Activated CD8-positive, alpha-beta memory T cell treated with anti-CD3 and anti-CD28 coated beads for 36 hours (primary cell): ENCODE results near the gene LONRF2. TPM values are rescaled to one million over a fixed set of nuclear protein-coding genes. Genes with fewer than 3 reads are reported as not detected.
"Not testable (repeated sequence)": the region's sequence is repeated elsewhere in the genome, so short reads cannot be mapped to it uniquely, and the experiment has no call there.

Experiments
- CTCF ChIA-PET: fragments of 350-600 bp; sonication (Branson Sonifier 250); formaldehyde crosslinking; loops from one replicate; lab custom pipeline; 2021; ENCODE audit warnings: antibody characterized with exemption; lab: Charles Lee
- POLR2A ChIA-PET: fragments of 350-600 bp; sonication (Branson Sonifier 250); formaldehyde crosslinking; loops from one replicate; lab custom pipeline; 2021; ENCODE audit warnings: antibody characterized with exemption; lab: Charles Lee
- total RNA-seq, 2 experiments: library from RNA; stranded (reverse); gene quantifications; one replicate each; pipeline ENCODE4 v1.2.3, GENCODE V29; 2021

Gene LONRF2
- total RNA-seq, 2 experiments from 2014 or later, result 0.08 TPM

DNA sequence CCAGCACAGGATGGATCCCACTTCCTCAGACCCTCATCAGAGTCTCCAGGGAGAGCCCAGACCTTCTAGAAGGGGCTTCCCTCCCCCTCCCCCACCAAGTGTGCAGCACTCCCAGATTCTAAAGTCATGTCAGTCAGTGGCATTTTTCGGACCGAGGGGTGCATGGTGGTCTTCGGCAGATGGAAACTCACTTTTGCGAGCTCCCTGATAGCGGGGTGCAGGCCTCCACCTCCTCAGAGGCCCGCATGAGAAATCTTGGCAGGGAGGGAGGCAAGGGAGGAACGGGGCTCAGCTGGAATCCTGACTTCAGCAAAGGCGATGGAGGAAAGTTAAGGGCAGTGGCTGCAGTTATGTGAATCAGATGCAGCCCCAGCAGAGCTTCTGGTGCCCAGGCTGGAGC lies 58.2 kb downstream of the LONRF2 start:
- ChIA-PET POLR2A (no interaction called here), CTCF (interaction anchor here (2.3 to 5.0 kb wide), 3 partner anchors 8 to 117 kb away, joined by 4 to 40 read pairs (median 9); no protein-coding TSS in a partner anchor)

DNA sequence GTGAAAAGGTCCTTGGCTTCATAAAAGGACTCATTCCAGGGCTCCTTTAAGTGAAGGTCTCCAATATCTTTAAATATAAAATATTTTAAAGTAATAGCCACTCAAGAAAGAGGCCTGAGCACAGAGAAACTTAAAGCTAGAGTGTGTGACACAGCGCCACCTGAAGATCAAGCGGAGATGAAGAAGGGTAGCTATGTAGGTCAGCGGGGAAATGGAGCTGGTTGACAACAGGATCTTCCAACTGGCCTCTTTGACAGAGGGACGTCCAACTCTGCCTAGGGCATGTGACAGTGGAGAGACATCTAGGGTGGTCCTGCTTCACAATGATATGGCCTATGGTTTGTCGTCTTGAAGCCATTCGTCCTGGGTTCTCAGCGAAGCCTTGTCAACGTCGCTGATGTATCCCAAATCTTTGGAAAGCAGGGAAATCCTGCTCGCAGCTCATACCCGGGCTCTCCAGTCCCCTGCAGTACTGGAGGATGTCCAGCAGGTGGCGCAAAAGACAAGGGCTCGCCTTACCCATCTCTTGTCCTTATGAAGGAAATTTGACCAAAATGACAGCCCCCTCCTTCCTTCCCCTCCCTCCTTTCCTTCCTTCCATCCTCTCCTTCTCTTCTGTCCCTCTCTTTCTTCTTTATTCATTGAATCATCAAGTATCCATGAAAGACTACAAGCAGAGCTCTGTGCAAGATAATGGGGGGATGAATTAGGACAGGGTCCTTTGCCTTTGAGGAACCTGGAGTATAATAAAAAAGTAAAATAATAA lies 59.6 kb downstream of the LONRF2 start:
- ChIA-PET POLR2A (no interaction called here), CTCF (interaction anchor here (0.7 to 5.0 kb wide), 13 partner anchors 9 to 333 kb away, joined by 3 to 40 read pairs (median 4); no protein-coding TSS in a partner anchor)

DNA sequence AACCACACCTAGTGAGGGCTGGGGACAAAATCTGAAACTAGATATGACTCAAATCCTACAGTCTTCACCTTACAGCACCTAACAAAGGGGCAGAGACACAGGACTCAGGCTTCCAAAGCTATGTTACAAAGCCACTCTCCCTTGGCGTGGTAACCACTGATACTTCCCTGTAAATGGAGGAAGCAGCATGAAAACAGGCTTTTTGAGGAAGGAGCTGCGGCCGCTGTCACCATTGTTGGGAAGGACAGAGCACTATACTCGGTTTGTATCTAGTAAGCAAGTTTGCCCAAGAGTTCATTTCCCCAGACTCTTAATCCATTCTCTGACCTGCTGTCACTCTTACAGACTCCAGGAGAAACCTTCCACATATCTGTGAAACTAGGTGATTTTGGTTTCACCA lies 60.3 kb downstream of the LONRF2 start:
- POLR2A ChIA-PET, result no interaction called here
- CTCF ChIA-PET, result interaction anchor here (0.8 to 5.0 kb wide), 6 partner anchors 9 to 122 kb away, joined by 3 to 40 read pairs (median 4); no protein-coding TSS in a partner anchor

DNA sequence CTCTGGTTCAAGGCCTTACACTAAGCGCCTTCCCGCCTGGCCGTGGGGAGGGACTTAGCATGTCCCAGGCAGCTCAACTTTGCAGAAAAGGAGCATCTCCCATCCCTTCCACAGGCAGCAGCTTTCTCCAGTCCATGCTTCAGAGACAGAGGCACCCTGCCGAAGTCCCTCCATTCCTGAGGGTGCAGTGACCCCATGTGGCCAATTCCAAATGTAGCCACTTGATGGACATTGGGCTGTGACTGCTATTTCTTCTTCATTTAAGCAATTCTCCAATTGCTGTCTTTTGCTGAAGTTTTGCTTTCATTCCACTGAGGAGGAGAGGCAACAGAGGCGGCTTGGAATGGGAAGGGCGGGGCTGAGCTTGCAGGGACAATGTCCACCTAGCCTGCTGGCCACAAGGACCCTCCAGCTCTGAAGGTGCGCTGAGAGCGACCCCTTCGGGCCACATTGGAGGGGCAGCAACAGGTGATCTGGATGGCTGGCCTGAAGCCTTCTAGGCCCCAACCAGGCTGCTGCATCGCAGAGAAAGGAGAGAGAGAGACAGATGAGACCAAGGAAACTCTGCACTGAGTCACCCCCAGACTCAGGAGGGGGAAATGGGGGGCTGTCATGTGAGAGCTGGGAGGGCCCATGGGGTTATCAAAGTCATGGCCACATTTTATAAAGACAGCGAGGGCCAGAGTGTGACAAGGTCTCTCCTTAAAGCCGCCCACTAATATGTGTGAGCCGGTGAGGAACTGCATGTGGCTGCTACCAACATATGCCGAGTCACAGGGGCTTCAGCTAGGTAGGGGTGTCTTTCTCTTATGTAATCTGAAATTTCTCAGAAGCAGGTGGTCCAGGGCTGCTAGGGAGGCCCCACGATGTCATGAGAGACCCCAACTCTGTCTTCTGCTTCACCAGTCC lies 61.3 kb downstream of the LONRF2 start:
- POLR2A ChIA-PET, result no interaction called here
- CTCF ChIA-PET, result interaction anchor here (5.0 kb wide), 1 partner anchor 120 kb away, joined by 40 read pairs; no protein-coding TSS in a partner anchor

DNA sequence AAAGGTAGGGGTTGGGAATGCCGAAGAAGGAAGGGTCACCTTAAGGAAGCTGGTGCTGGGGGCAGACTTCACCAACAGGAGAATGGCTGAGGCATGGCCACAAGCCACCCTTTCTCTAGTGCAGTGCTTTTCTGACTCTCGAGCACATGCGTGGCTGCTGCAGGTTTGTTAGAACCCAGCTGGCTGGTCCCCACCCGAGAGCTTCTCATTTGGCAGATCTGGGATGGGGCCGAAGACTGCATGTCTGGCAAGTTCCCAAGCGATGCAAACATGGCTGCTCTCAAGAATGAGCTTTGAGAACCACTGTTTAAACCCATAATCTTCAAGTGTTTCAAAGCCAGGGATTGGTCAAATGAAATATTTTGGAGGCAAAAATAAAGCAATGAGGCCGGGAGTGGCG lies 63.2 kb downstream of the LONRF2 start:
- CTCF ChIA-PET, result interaction anchor here (5.0 kb wide), 1 partner anchor 122 kb away, joined by 40 read pairs; no protein-coding TSS in a partner anchor
- POLR2A ChIA-PET, result no interaction called here

DNA sequence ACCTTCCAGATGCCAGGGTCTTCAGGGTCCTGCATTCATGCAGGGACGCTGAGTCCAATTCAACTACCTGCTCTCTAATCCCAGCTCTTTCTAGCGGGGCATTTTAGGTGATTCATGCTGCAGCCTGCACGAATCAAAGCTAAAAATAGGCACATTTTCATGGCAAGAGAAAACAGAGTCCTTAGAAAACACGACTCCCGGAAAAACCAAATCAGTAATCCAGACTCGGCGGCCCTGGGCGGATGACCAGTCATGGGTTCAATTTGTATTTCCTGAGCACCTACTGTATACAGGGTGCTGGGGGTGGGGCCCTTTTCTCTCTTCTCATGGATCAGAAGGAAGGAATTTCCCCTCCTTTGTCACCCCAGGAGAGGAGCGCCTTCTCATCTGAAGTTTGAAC lies 64.4 kb downstream of the LONRF2 start:
- ChIA-PET POLR2A (no interaction called here), CTCF (no interaction called here)

DNA sequence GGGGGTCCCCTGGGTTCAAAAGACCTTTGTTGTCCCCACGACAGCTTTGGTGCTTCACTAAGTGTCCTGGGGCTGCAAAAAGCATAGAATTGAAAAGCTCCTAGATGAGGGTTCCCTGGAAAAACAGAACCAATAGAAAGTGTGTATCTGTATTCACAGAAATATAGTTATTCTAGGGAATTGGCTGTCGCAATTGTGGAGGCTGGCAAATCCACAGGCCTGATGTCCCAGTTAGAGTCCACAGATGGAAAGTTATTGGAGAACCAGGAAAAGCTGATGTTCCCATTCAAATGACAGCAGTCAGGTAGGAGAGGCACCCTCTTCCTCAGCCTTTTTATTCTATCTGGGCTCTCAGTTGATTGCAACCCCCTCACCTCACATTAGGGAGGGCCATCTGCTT lies 65.5 kb downstream of the LONRF2 start:
- ChIA-PET CTCF (no interaction called here), POLR2A (no interaction called here)

DNA sequence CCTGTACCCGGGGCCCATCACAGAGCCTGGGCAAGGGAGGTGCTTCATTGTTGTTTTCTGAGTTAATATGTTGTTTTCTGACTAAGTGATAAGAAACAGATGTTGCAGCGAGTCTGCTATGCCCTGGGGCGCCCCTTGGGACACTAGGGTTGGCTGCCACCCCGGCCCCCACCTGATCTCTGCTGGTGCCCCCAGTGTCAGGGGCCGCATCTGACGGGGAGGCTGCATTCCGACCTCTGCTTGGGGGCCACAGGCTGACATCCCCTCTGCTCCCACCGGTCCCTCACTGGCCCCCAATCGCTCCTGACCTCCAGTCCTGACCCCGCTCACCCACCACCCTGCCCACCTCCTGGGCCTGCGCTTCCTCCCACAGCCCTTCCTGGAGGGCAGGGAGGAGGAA lies 65.9 kb downstream of the LONRF2 start:
- CTCF ChIA-PET, result no interaction called here

DNA sequence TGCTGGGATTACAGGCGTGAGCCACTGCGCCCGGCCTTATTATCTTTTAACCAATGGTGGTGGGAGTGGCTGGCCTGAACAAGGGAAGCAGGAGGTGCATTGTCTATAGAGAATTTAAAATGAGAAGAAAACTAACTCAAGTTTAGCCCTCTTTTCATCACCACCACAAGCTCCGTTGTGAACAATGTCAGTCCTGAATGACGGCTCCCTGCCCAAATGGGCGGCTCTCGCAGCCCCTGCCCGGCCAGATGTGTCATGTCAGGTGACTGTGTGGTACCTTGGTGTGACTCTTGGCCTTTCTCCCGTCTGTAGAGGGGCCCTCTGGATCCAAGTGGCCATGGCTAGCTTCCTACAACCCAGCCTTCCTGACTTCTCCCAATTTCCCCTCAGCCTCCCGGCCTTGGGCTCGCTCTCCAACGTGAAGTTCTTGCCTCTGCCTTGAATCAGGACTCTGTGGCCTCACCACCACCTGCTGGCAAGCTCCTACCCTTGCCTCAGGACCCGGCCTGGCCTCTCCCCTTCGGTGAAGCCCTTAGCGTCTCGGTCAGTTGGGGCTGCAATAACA lies 67.6 kb downstream of the LONRF2 start:
- ChIA-PET CTCF (no interaction called here), POLR2A (no interaction called here)

More for the DNA sequence above, 65.9 kb downstream of the LONRF2 start:
- POLR2A ChIA-PET, result no interaction called here

DNA sequence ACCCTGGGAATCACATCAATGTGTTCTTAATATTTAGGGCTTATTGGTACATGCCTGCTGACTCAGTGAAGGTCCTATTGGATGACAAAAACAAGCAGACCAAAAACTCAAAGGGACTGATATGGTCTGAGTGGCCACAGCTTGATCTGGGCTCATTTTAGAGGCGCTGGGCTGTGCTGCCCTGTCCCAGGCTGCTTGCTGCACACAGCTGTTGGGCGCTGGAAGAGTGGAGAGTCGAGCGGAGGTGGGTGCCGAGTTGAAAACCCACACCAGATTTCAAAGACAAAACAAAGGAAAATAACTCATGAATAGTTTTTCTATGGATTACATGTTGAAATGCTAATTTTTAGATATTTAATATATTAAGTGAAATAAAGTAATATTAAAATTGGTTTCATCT lies 68.5 kb downstream of the LONRF2 start:
- POLR2A ChIA-PET, result no interaction called here
- CTCF ChIA-PET, result interaction anchor here (1.0 kb wide), 1 partner anchor 9 kb away, joined by 3 read pairs; no protein-coding TSS in a partner anchor

DNA sequence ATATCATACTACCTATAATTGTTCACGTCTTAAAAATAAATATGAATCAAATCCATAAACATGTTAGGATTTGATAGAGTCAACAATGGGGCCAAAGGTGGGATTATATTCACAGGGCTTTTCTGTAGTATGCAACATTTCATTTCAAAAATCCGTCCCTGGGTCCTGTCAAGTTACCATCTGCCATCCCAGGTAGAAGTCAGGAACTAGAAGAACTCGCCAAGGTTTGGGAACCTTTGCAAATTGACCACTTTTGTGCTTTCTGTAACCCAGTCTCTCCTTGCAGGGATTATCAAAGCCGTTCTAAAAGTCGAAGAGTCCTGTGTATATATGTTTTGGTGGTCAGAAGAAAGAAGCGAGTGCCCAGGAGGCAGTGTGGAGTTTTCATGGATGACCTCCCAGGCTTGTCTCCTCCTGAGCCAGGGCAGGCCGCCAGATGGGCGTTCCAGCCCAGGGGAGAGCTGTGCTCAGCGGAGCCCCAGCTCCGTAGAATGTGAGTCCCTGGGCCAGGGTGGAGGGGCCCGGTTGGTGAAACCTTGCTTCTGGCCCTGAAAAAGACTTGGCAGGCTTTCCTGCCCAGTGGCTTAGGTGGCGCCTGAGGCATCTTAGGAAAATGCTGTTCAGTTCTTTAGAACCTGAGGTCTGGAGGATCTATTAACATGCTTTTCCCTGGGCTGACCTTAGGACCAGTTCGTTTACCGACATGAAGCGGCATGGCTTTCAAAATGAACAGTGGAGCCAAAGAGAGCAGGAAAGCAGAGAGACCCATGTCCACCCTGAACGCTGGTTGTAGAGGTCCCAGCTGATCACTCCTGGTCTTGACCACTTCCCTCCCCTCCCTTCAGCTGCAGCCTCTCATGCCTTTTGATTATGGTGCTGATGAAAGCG lies 69.2 kb downstream of the LONRF2 start:
- ChIA-PET POLR2A (no interaction called here), CTCF (interaction anchor here (1.0 kb wide), 1 partner anchor 9 kb away, joined by 3 read pairs; no protein-coding TSS in a partner anchor)

DNA sequence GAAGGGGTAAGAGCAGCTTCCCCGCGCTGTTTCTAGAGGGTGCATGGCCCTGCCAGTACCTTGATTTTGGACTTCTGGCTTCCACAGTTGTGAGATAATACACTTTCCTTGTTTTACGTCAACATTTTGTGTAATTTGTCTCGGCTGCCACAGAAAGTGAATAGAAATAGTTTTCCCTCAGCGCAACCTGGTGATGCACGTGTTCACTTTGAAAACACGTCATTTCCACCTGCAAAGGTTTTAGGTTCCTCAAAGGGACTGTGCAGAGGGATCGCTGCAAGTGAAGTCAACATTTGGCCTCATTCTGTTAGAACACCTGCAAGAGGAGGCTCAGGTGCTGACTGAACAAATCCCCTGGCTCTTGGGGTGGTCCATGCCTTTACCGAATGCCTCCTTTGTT lies 71.7 kb downstream of the LONRF2 start:
- CTCF ChIA-PET, result no interaction called here
- POLR2A ChIA-PET, result no interaction called here

DNA sequence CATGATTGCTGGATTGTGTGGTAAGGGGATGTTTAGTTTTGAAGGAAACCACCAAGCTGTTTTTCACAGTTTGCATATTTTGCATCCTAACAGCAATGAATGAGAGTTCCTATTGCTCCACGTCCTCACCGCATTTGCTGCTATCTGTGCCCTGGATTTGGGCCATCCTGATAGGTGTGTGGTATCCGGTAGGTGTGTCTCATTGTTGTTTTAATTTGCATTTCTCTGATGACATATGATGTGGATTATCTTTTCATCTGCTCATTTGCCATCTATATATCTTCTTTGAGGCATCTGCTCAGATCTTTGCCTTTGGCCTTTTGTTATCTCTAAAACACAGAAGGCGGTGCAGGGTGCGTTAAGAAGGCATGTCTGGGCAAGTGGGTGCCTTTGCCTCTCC lies 73.3 kb downstream of the LONRF2 start:
- ChIA-PET POLR2A (no interaction called here), CTCF (no interaction called here)

DNA sequence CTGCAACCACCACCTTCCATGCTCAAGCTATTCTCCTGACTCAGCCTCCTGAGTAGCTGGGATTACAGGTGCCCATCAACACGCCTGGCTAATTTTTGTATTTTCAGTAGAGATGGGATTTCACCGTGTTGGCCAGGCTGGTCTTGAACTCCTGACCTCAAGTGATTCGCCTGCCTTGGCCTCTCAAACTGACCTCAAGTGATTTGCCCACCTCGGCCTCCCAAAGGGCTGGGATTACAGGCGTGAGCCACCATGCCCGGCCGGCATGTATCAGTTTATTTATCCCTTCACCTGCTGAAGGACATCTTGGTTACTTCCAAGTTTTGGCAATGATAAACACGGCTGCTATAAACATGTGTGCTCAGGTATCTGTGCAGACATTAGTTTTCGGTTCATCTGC lies 73.7 kb downstream of the LONRF2 start:
- POLR2A ChIA-PET, result not testable (repeated sequence)

DNA sequence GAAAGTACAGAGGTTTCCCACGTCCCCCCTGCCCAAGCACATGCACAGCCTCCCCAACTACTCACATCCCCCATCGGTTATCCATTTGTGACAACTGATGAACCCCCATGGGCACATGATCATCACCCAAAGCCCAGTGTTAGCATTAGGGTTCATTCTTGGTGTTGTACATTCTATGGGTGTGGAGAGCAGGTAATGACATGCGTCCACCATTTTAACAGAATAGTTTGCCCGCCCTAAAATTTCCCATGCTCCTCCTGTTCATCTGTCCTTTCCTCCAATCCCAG lies 74.3 kb downstream of the LONRF2 start:
- ChIA-PET CTCF (no interaction called here), POLR2A (no interaction called here)

More for the DNA sequence above, 73.7 kb downstream of the LONRF2 start:
- CTCF ChIA-PET, result not testable (repeated sequence)

DNA sequence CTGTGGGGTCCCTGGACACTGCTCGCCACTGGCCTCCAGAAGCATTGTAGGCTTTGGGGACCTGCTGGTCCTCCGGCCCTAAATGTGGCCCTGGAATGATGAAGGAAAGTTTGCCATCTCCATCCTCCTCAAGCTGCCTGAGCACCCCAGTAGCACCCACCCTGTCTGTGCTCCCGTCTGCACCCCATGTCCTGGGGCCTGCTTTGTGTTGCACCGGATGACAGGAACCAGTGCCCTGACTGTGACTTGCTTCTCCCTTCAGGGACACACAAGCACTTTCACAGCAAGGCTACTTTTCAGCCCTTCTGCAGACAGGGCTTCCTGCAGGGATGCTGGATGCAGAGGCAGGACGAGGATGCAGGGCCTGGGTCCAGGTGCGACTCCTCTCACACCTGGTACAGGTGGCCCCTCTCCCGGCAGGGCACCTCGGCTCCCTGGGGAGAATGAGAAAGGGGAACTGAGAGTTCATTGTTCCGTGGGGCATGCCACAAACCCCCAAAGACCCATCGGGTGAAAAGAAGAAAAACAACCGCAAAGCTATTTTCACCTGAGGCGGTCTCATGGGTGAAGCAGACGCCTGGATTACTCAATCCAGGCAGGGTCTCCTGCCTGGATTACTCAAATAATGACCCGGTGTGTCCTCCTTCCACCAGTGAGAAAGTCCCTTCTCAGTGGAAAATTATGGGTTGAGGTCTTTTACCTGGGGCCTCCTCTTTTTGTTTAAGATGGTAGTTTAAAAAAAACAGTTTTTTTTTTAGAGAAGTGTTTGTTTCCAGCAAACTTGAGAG lies 74.9 kb downstream of the LONRF2 start:
- ChIA-PET CTCF (no interaction called here), POLR2A (no interaction called here)

DNA sequence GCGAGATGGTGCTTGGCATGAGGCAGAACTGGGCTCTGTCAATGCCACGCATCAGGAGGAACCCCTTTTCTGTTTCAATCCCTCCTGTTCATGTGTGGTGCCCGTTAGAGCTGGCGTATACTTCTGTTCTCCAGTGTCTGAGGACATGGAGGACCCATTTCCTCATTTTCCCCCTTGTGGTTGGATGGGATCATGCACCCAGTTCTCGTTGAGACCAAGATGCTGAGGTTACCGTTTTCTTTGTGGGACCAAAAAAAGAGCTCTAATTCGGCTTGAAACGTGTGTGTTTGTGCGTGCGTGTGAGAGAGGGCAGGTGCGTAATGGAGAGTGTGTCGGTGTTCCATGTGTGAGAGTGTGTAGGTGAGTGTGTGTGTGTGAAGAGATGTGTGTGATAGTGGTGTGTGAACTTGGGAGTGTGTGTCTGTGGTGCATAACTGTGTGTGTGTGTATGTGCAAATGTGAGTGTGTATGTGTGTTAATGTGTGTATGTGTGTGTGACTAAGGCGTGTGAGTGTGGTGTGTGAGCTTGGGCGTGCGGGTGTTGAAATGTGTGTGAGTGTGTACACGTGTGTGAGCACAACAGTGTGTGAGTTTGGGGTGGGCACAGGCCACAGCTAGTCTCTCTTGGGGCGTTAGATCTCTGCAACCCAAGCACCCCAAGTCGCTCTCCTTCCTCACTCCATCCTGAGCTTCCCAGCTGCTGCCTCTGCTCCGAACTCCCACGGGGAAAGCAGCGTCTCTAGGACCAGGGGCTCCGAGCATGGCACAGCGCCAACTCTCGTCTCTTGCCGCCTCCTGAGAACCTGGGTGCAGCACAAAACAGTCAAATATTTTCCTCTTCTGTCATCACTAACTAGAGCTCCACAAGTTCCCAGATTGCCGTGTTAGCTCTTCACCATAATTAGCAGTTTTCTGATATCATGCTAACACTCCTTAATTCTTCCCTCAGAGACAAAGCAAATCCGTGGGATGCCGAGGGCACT lies 75.8 kb downstream of the LONRF2 start:
- CTCF ChIA-PET, result interaction anchor here (0.9 kb wide), 1 partner anchor 17 kb away, joined by 4 read pairs; no protein-coding TSS in a partner anchor

More for the DNA sequence above, 75.8 kb downstream of the LONRF2 start:
- POLR2A ChIA-PET, result no interaction called here
